Upper lobe of left lung (tissue), 4 donors: ENCODE measurements around the gene KMT2E.

Source experiments
- CTCF ChIP-seq, 6 experiments: fragments of 450-650 bp in 4 of 6; fragments of 200-600 bp in 2 of 6; sonication (generic) in 2 of 6; IDR thresholded peaks; one replicate each; pipeline ENCODE4 v1.5.1; 2016 to 2019; ENCODE audit warnings: antibody characterized with exemption in 6 of 6
- EP300 ChIP-seq, 4 donors: sonication (generic); formaldehyde crosslinking; IDR thresholded peaks; one replicate each; pipeline ENCODE4 v1.5.1; 2017; ENCODE audit warnings: antibody characterized with exemption in 4 of 4, control low read depth in 2 of 4
- POLR2A ChIP-seq, 4 donors: fragments of 450-650 bp; IDR thresholded peaks; one replicate each; pipeline ENCODE4 v1.5.1; 2016 to 2017; ENCODE audit warnings: antibody characterized with exemption in 4 of 4, mild to moderate bottlenecking in 2 of 4

GRCh38 chr7:105131033-105131656 lies 117.1 kb downstream of the KMT2E start:
- TF ChIP-seq CTCF (IDR thresholded peaks at IDR 0.05): no peak
- TF ChIP-seq POLR2A (IDR thresholded peaks at IDR 0.05): no peak
- TF ChIP-seq EP300 (IDR thresholded peaks at IDR 0.05): no peak
